ENCODE data around the gene TMC6.

DNA sequence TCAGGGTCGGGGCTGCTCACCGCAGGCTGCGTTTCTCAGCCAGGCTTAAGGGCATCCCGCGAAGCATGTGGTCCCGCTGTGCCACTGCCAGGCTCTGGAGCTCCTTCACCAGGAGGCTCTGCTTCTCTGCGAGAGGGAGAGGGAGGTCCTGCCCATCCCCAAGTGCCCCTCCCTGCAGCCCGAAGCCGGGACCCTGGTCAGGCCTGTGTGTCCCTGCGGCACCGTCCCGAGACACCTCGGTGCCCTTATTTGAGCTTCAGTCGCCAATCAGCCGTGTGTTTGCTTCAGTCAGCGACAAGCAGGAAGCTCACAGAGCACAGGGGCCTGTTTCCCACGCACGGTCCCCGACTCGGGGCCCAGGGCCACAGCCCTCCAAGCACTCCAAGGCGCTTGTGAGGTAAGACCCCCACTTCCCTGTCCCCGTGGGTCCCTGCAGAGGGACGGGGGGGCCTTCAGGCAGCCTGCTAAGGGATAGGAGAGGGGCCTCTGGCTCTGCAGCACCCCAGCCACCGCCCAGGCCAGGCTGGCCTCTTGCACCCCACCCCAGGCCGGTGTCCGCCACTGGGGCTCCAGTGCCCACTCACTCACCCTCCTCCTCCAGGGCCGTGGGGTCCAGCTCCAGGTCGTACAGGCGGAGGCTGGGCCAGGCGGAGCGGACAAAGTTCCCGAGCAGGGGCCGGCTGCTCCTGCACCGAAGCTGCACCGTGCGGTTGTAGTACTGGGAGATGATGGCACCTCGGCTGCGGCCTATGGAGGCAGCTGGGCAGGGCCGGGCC lies 3.2 kb downstream of the TMC6 start:
- TF ChIP-seq, protein P1, sequence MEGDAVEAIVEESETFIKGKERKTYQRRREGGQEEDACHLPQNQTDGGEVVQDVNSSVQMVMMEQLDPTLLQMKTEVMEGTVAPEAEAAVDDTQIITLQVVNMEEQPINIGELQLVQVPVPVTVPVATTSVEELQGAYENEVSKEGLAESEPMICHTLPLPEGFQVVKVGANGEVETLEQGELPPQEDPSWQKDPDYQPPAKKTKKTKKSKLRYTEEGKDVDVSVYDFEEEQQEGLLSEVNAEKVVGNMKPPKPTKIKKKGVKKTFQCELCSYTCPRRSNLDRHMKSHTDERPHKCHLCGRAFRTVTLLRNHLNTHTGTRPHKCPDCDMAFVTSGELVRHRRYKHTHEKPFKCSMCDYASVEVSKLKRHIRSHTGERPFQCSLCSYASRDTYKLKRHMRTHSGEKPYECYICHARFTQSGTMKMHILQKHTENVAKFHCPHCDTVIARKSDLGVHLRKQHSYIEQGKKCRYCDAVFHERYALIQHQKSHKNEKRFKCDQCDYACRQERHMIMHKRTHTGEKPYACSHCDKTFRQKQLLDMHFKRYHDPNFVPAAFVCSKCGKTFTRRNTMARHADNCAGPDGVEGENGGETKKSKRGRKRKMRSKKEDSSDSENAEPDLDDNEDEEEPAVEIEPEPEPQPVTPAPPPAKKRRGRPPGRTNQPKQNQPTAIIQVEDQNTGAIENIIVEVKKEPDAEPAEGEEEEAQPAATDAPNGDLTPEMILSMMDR (conservative IDR thresholded peaks at IDR 0.05; ENCODE audit: low read length): no peak
- TF ChIP-seq EZH2phosphoT487 (IDR thresholded peaks at IDR 0.05; ENCODE audit: borderline replicate concordance): no peak

Measured in Loucy (cell line).